ENCODE results near the gene PCSK6.

The PCSK6 gene

GRCh38 chr15:101322854-101323477 is 166.5 kb downstream of the PCSK6 start:
- no peak for FAIRE-seq

GRCh38 chr15:101322016-101322695 is 167.4 kb downstream of the PCSK6 start:
- no peak for FAIRE-seq

- FAIRE-seq: no peak
Observed at GRCh38 chr15:101320501-101321052, 168.9 kb downstream of the PCSK6 start.

GRCh38 chr15:101318839-101319238 is 170.7 kb downstream of the PCSK6 start:
- no peak for FAIRE-seq

GRCh38 chr15:101318147-101318819 is 171.2 kb downstream of the PCSK6 start:
- FAIRE-seq: no peak

DNA sequence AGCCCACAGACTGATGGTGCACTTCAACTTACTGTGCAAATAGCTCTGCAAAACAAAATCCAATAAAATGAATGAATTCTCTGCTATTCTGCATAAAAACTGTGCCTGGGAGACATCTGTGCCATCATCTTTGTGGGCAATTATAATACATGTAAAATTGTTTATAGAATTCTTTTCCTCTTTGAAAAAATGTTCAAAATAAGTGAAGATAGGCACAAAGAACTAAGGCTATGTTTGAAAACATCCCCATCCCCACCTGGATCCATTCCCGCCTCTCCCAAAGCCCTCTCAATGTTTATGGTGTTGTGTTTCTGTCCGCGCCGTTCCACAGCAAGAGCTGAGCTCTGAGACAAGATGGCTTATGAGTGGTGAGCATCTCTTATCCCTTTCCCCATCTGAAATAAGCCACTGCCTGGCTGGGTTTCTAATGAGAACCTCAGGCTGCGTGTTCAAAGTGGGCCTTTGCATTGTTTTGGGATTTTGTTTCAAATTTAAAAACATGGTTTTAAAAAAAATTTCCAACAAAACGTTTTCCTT is 172.1 kb downstream of the PCSK6 start:
- FAIRE-seq: no peak

GRCh38 chr15:101316529-101316928 is 173.0 kb downstream of the PCSK6 start:
- FAIRE-seq: no peak

DNA sequence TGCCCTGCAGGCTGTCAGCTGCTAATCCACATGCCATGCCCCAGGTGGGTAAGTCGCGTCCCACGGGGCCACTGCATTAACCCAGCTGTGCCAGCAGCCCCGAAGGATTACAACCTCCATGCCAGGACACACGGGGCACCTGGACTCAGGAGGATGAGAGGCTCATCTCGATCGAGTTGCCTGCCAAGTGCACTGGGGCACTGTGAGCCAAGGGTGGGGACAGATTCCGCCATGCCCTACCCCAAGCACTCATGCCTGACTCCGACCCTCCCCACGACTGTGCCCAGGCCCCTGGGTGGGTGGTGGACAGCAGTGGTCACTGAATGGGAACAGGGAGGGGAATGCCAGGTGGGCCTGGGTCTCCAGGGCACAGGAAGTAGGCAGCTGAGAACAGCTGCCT is 173.8 kb downstream of the PCSK6 start:
- no peak for FAIRE-seq

DNA sequence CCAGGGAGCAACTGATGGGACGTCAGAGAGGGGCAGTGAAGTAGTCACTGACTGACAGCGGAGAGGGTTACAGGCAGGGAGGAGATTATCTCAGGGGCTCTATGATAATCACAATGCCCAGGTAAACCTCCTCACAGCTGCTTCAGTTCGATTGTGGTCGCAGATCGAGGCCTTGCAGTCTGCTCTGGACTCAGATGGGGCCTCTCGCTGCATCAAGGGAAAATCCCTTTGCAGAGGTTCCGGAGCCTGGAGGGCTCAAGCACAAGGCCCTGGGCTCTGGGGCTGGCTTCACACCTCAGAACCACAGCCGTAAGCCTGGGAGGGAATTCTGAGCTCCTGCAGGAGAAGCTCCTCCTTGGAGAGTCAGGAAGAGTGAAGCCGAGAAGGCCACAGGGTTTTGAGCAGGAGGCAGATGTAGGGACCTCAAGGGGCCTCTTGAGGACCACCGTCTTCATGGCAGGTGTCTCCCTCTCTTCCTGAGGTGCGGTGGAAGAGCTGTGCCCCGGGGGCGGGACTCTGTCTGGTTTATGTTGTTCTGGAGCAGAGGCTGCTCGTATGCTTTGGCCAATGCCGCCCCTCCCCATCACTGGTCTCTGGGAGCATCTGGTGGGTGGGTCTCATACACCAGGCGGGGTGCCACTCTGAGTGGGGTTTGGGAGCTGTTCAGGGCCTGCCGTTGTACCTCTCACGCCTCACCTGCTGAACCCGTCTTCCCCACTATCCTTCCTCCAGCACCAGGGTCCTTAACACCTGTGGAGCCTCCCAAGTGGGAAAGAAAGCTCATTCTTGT is 175.0 kb downstream of the PCSK6 start:
- no peak for FAIRE-seq

- FAIRE-seq: no peak
Observed at GRCh38 chr15:101313041-101313761, 176.3 kb downstream of the PCSK6 start.

- FAIRE-seq: no peak
Observed at GRCh38 chr15:101310508-101310907, 179.0 kb downstream of the PCSK6 start.

DNA sequence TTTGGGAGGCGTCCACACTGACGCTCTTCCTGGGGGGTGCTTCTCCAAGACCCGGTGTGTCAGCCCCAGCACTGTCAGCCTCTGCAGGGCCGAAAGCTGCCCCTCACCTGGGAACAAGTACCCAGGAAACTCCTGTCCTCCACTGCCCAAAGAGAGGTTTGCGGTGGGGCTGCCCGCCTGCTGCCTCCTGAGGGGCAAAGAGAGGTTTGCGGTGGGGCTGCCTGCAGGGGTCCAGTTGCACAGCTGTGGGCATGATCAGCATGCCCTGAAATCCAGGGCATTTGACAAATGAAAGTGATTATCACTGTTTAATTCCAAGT is 179.4 kb downstream of the PCSK6 start:
- no peak for FAIRE-seq

DNA sequence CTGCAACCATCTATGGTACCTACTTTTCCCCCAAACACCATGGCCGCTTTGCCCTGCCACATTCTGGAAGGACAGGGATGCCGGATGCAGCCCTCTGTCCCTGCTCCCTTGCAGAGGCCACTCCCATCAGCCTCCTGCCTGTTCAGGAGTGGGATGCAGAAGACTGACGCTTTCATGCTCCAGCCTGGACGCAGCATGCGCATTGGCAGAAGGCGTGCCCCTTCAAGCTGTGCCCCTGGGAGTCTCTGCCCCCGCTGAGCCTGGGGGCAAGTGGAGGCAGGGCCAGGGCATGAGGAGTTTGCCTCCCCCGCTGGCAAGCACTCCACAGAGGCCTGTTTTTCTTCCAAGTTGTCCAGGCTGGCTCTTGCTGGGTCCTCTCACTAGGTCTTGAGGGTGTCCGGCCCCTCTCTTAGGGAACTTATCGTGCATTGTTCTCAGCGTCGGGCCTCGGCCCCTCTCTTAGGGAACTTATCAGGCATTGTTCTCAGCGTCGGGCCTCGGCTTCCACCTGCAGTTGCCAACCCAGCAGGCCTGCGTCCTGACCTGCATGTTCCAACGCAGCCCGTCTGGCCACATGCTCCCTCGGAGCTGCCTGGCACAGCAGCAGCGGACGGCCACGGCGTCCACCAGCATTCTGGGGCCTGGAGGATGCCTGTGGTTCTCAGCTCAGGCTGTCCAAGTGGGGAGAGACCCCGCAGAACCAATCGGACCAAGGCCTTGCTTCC is 179.9 kb downstream of the PCSK6 start:
- FAIRE-seq: no peak

DNA sequence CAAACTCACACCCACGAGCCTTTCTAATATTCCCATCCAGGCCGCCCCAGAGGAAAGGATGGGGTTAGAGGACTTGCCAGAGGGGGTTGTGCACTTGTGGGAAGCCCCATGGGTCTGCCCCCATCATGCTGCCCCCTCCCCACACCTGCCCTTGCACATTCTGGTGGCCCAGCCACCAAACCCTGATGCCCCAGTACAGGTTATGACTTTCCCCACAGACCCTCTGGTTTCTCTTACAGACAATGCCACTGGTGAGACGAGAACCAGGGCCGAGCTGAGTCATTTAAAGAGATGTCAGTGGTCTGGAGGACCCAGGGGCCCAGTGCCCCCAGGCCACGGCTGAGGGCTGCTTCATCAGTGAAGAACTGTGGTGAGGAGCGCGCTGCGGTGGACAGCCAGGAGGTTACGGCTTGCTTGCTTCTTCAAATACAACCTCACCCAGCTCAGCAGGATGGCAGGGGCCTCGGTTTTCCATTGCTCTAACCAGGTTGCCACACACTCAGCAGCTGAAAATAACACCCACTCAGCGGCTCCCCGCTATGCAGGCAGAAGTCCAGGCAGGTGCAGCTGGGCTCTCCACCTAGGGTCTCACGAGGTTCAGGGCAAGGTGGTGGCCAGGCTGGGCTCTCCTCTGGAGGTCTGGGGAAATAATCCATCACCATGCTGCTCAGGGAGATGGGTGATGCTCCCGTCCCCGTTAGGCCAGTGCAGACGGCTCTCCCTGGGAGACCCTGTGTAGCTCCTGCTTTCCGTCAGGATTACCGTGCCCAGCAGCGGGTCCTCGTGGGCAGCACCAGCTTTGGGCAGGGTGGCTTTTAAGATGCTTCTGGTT is 180.7 kb downstream of the PCSK6 start:
- FAIRE-seq: no peak

DNA sequence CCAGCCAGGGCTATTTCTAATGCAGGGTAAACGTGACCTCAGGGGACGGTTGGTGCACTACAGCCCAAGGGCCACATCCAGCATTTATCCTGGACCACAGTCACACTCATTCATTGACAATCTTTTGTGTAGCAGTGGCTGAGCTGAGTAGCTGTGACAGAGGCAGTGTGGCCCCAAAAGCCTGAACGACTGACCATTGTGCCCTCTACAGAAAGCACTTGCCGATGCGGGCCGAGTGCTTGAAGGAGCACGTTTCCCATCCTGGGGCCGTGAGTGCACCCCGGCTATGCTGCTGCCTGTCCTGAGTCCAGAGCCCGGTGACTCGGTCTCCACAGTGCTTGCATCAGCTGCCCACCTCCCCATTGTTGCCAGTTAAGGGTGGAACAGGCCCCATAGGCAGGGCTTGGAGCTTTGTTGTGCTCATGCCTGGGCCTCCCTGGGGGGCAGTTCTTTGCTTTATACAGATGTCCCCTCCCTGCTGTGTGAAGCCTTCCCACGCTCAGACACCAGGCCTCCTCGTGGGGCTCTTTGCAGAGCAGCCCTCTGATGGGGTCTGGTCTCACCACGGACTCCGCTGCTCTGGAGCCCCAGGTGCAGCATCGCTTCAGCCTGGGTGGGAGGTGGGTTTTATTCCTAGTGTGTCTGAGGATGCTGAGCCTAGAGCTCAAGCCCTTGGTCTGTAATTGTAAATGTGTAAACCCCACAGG is 181.5 kb downstream of the PCSK6 start:
- FAIRE-seq: no peak

GRCh38 chr15:101307048-101307896 is 182.2 kb downstream of the PCSK6 start:
- no peak for FAIRE-seq

- FAIRE-seq: no peak
Observed at GRCh38 chr15:101306341-101307047, 183.0 kb downstream of the PCSK6 start.

DNA sequence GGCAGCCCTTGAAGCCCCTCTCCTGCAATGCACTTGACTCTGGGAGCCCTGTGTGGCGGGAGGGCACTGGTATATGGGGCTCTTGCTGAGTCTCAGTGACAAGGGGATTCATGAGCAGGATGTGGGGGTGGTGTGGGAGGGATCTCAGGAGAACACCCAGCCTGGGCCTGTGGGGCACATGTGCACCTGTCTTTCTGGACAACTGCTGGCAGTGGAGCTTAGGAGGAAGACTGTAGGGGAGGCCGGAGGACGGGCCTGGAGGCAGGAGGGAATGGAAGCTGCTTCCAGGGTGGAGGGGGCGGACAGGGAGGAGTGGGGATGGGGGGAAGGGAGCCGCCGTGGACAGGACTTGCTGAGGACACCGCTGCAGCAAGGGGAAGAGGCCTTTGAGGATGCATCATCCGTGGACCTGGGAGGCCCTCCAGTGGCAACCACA is 183.7 kb downstream of the PCSK6 start:
- no peak for FAIRE-seq

Measured in A204.1 (cell line).